ENCODE measurements around the gene TPP2.

Gene TPP2

GRCh38 chr13:102596147-102597028 lies at the start of gene TPP2:
Gene TPP2, plus strand, starts transcription at chr13:102596986. Its CDS starts 53 bp downstream, at chr13:102597039.
- DNase-seq, result peak; percentile 99

- no peak for DNase-seq
Observed at GRCh38 chr13:102548811-102549210, 48.0 kb upstream of the TPP2 start.

- DNase-seq, result no peak
Observed at GRCh38 chr13:102550507-102550906, 46.3 kb upstream of the TPP2 start.

GRCh38 chr13:102555914-102556553 lies 40.8 kb upstream of the TPP2 start:
- DNase-seq, result peak; percentile 52

- no peak for DNase-seq
Observed at GRCh38 chr13:102556806-102557205, 40.0 kb upstream of the TPP2 start.

GRCh38 chr13:102558029-102558428 lies 38.8 kb upstream of the TPP2 start:
- DNase-seq, result no peak

- DNase-seq, result no peak
Observed at GRCh38 chr13:102561933-102562332, 34.9 kb upstream of the TPP2 start.

- DNase-seq, result no peak
Observed at GRCh38 chr13:102563267-102563666, 33.5 kb upstream of the TPP2 start.

GRCh38 chr13:102564564-102564963 lies 32.2 kb upstream of the TPP2 start:
- no peak for DNase-seq

- DNase-seq, result no peak
Observed at GRCh38 chr13:102566513-102566912, 30.3 kb upstream of the TPP2 start.

GRCh38 chr13:102567857-102568256 lies 28.9 kb upstream of the TPP2 start:
- DNase-seq, result no peak

- no peak for DNase-seq
Observed at GRCh38 chr13:102569488-102569887, 27.3 kb upstream of the TPP2 start.

- DNase-seq, result peak; percentile 6
Observed at GRCh38 chr13:102571075-102571474, 25.7 kb upstream of the TPP2 start.

GRCh38 chr13:102572323-102572722 lies 24.5 kb upstream of the TPP2 start:
- no peak for DNase-seq

GRCh38 chr13:102580552-102581169 lies 16.1 kb upstream of the TPP2 start:
- DNase-seq, result peak; percentile 56

GRCh38 chr13:102582256-102582655 lies 14.5 kb upstream of the TPP2 start:
- no peak for DNase-seq

GRCh38 chr13:102584434-102584833 lies 12.4 kb upstream of the TPP2 start:
- no peak for DNase-seq

- no peak for DNase-seq
Observed at GRCh38 chr13:102586615-102587014, 10.2 kb upstream of the TPP2 start.

- no peak for DNase-seq
Observed at GRCh38 chr13:102587916-102588315, 8.9 kb upstream of the TPP2 start.

GRCh38 chr13:102589301-102589822 lies 7.4 kb upstream of the TPP2 start:
- no peak for DNase-seq

- DNase-seq, result peak; percentile 89
Observed at GRCh38 chr13:102591988-102592781, 4.6 kb upstream of the TPP2 start.

- DNase-seq, result no peak
Observed at GRCh38 chr13:102593466-102593865, 3.3 kb upstream of the TPP2 start.

Data from NCI-H146 (cell line).